ENCODE data around the gene SECTM1. TPM values are rescaled to one million over a fixed set of nuclear protein-coding genes. Genes with fewer than 3 reads are reported as not detected.
"Not testable (repeated sequence)": the region's sequence is repeated elsewhere in the genome, so short reads cannot be mapped to it uniquely, and the experiment has no call there.

Gene SECTM1
- total RNA-seq, 1 donor from 2014 or later: 3.7 TPM

DNA sequence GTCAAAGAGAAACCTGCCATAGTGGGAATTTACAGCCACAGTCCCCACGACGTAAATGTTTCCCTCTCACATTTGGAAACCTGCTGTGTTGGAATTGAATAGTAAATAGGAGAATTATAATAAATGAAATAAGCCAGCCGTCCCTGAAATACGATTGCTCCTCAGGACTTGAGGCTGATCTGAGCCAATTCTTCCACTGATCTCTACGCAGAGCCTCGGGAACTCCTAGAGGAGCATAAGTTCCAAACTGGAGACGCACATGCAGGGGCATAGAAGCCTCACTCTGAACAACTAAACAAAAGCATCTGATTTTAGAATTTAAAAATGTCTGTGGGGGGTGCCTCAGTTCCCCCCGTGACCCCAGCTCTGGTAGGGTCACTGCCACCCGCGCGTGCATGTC, 15.3 kb upstream of the SECTM1 start:
- intact Hi-C loops (cut with micrococcal nuclease): no loop called here
- no peak overlapping the region for H3K4me3 Mint-ChIP-seq (ENCODE audit: low read depth)
- peaks cover 8% of the 10 kb centered on the region for H3K27me3 Mint-ChIP-seq (ENCODE audit: low read depth)
- no peak overlapping the region for H3K27ac Mint-ChIP-seq
- no peak for DNase-seq (ENCODE audit: low spot score)
- H3K4me1 Mint-ChIP-seq (ENCODE audit: low read depth): peaks cover 10% of the 10 kb centered on the region
- no peaks in the 10 kb centered on the region for H3K9me3 Mint-ChIP-seq
- H3K36me3 Mint-ChIP-seq (ENCODE audit: low read depth): no peaks in the 10 kb centered on the region

GRCh38 chr17:82348434-82348833, 14.9 kb upstream of the SECTM1 start:
- no peak for DNase-seq (ENCODE audit: low spot score)
- intact Hi-C loops (cut with micrococcal nuclease): no loop called here

GRCh38 chr17:82347994-82348393, 14.4 kb upstream of the SECTM1 start:
- H3K27ac Mint-ChIP-seq: not testable (repeated sequence)

More at GRCh38 chr17:82348434-82348833, 14.9 kb upstream of the SECTM1 start:
- Mint-ChIP-seq H3K4me3 (ENCODE audit: low read depth) (no peak overlapping the region), H3K27me3 (ENCODE audit: low read depth) (peaks cover 10% of the 10 kb centered on the region), H3K4me1 (ENCODE audit: low read depth) (peaks cover 10% of the 10 kb centered on the region), H3K36me3 (ENCODE audit: low read depth) (no peaks in the 10 kb centered on the region), H3K9me3 (no peaks in the 10 kb centered on the region), H3K27ac (no peak overlapping the region)

GRCh38 chr17:82346342-82347300, 13.1 kb upstream of the SECTM1 start:
- intact Hi-C loops (cut with micrococcal nuclease): no loop called here
- DNase-seq (ENCODE audit: low spot score): no peak
- peaks cover 6% of the 10 kb centered on the region for H3K4me1 Mint-ChIP-seq (ENCODE audit: low read depth)
- no peak overlapping the region for H3K27ac Mint-ChIP-seq
- H3K36me3 Mint-ChIP-seq (ENCODE audit: low read depth): no peaks in the 10 kb centered on the region
- peaks cover 10% of the 10 kb centered on the region for H3K27me3 Mint-ChIP-seq (ENCODE audit: low read depth)
- no peaks in the 10 kb centered on the region for H3K9me3 Mint-ChIP-seq
- H3K4me3 Mint-ChIP-seq (ENCODE audit: low read depth): no peak overlapping the region

More at GRCh38 chr17:82347994-82348393, 14.4 kb upstream of the SECTM1 start:
- H3K9me3 Mint-ChIP-seq; H3K36me3 Mint-ChIP-seq (ENCODE audit: low read depth); H3K4me1 Mint-ChIP-seq (ENCODE audit: low read depth); H3K4me3 Mint-ChIP-seq (ENCODE audit: low read depth); DNase-seq (ENCODE audit: low spot score); intact Hi-C loops (cut with micrococcal nuclease): not testable (repeated sequence)
- peaks cover 10% of the 10 kb centered on the region for H3K27me3 Mint-ChIP-seq (ENCODE audit: low read depth)

GRCh38 chr17:82345151-82345976, 11.8 kb upstream of the SECTM1 start:
- Mint-ChIP-seq H3K36me3 (ENCODE audit: low read depth) (no peaks in the 10 kb centered on the region), H3K9me3 (no peaks in the 10 kb centered on the region), H3K27ac (no peak overlapping the region), H3K4me1 (ENCODE audit: low read depth) (peaks cover 6% of the 10 kb centered on the region), H3K27me3 (ENCODE audit: low read depth) (peaks cover 10% of the 10 kb centered on the region), H3K4me3 (ENCODE audit: low read depth) (no peak overlapping the region)
- intact Hi-C loops (cut with micrococcal nuclease): no loop called here
- DNase-seq (ENCODE audit: low spot score): no peak

- DNase-seq (ENCODE audit: low spot score): no peak
These were observed 10.8 kb upstream of the SECTM1 start for GRCh38 chr17:82344175-82344907.

GRCh38 chr17:82343560-82343959, 10.0 kb upstream of the SECTM1 start:
- Mint-ChIP-seq H3K36me3 (ENCODE audit: low read depth) (no peaks in the 10 kb centered on the region), H3K27me3 (ENCODE audit: low read depth) (peaks cover 8% of the 10 kb centered on the region), H3K27ac (no peak overlapping the region), H3K4me3 (ENCODE audit: low read depth) (no peak overlapping the region), H3K4me1 (ENCODE audit: low read depth) (peaks cover 6% of the 10 kb centered on the region), H3K9me3 (no peaks in the 10 kb centered on the region)
- intact Hi-C loops (cut with micrococcal nuclease): no loop called here
- DNase-seq (ENCODE audit: low spot score): no peak

More at GRCh38 chr17:82344175-82344907, 10.8 kb upstream of the SECTM1 start:
- Mint-ChIP-seq H3K27ac (no peak overlapping the region), H3K4me3 (ENCODE audit: low read depth) (no peak overlapping the region), H3K36me3 (ENCODE audit: low read depth) (no peaks in the 10 kb centered on the region), H3K4me1 (ENCODE audit: low read depth) (peaks cover 6% of the 10 kb centered on the region), H3K9me3 (no peaks in the 10 kb centered on the region), H3K27me3 (ENCODE audit: low read depth) (peaks cover 8% of the 10 kb centered on the region)
- intact Hi-C loops (cut with micrococcal nuclease): no loop called here

DNA sequence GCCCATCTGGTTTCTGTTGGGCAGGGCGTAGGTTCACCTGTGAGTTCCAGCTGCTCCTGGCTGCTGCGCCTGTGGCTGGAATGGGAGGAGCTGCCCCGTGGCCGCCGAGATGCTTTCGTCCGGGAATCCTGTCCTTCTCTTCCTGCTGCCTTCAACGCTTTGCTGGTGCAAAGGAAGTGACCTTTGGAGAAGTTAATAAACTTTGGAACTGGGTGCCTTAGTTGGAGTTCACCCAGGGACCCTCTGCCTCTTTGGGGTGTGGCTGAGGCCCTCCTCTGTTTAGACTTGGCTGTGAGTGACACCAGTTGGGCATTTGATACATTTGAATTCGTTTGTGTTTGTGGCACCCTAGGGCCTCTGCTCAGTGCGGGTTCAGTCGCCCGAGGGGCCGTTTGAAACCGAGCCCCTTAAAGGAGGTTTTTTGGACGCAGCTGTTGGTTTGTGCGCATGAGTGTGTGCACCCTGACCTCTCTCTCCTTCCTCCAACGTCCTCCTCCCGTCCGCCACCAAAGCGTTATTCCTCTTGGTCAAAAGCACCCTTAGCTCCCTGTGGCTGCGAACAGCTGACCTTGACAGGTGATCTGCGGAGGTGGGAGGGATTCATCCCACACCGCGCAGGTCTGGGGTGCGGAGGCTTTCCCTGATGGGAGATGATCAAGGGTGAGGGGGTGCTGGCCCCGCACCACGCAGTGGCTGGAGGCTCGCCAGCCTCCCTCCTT, 9.0 kb upstream of the SECTM1 start:
- peaks cover 8% of the 10 kb centered on the region for H3K27me3 Mint-ChIP-seq (ENCODE audit: low read depth)
- H3K4me1 Mint-ChIP-seq (ENCODE audit: low read depth): peaks cover 6% of the 10 kb centered on the region
- H3K9me3 Mint-ChIP-seq: no peaks in the 10 kb centered on the region
- no peaks in the 10 kb centered on the region for H3K36me3 Mint-ChIP-seq (ENCODE audit: low read depth)
- no peak overlapping the region for H3K4me3 Mint-ChIP-seq (ENCODE audit: low read depth)
- intact Hi-C loops (cut with micrococcal nuclease): no loop called here
- H3K27ac Mint-ChIP-seq: no peak overlapping the region
- no peak for DNase-seq (ENCODE audit: low spot score)

GRCh38 chr17:82339634-82340580, 6.3 kb upstream of the SECTM1 start:
- intact Hi-C loops (cut with micrococcal nuclease): no loop called here
- Mint-ChIP-seq H3K36me3 (ENCODE audit: low read depth) (no peaks in the 10 kb centered on the region), H3K9me3 (no peaks in the 10 kb centered on the region), H3K4me1 (ENCODE audit: low read depth) (peaks cover 12% of the 10 kb centered on the region), H3K27ac (no peak overlapping the region), H3K4me3 (ENCODE audit: low read depth) (no peak overlapping the region), H3K27me3 (ENCODE audit: low read depth) (peaks cover 3% of the 10 kb centered on the region)
- no peak for DNase-seq (ENCODE audit: low spot score)

DNA sequence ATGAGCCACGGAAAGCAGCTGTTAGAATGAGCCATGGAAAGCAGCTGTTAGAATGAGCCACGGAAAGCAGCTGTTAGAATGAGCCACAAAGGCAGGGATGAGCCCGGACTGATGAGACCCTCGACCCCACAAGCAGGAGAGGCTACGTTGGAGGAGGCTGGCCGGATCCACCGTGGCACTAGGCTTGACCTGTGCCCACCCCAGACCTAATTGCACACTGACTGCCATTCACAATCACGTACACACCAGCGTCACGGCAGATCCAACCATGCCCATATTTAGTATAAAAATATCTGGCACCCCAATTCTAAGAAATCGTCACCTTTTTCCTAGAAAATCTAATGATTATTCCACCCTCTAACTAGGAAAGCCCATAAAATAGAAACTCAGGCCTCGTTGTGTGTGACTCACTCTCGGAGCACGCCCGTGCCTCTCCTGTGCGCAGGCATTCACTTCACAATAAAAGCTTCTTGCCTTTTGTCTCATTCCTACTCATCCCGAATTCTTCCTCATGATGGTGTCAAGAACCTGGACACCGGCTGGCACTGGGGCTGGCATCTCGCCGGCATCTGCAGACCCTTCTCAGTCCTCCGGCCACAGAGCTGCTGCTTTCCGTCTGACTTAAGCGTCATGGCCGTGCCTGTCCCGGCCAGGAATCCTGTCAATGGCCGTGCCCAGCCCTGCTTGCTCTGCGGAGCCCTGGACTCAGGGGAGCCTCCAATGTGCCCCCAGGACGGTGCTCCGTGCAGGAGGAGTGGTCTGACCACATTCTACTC, 5.5 kb upstream of the SECTM1 start:
- Mint-ChIP-seq H3K4me3 (ENCODE audit: low read depth) (no peak overlapping the region), H3K4me1 (ENCODE audit: low read depth) (peaks cover 18% of the 10 kb centered on the region), H3K27ac (no peak overlapping the region), H3K36me3 (ENCODE audit: low read depth) (no peaks in the 10 kb centered on the region), H3K27me3 (ENCODE audit: low read depth) (peaks cover 4% of the 10 kb centered on the region), H3K9me3 (no peaks in the 10 kb centered on the region)
- no peak for DNase-seq (ENCODE audit: low spot score)
- intact Hi-C loops (cut with micrococcal nuclease): no loop called here

Measured in activated T-helper 2 cell treated with anti-CD3 and anti-CD28 coated beads, Interferon-gamma antibody, Interleukin-2, Interleukin-4, amounts not matched to agents 10 μg/mL and 5 μg/mL and 100 μg/mL, durations not matched to agents 14 hours and 24 hours and 36 hours (primary cell).